ENCODE results near the gene F13A1. TPM values are rescaled to one million over a fixed set of nuclear protein-coding genes. Genes with fewer than 3 reads are reported as not detected.

Gene F13A1
- total and polyA plus RNA-seq, 2 experiments from 2014 or later: not detected

- Histone ChIP-seq H2AFZ (no peak overlapping the region), H3K79me2 (ENCODE audit: insufficient read depth) (no peaks in the 10 kb centered on the region), H4K20me1 (ENCODE audit: insufficient read depth) (no peaks in the 10 kb centered on the region), H3K27ac (no peak overlapping the region), H3K9ac (no peak overlapping the region), H3K36me3 (ENCODE audit: low read depth) (no peaks in the 10 kb centered on the region), H3K4me1 (ENCODE audit: insufficient read depth) (no peaks in the 10 kb centered on the region), H3K4me3 (no peak overlapping the region), H3K27me3 (replicated peaks; ENCODE audit: insufficient read depth) (no peaks in the 10 kb centered on the region), H3K4me2 (ENCODE audit: unreplicated experiment) (no peak overlapping the region), H3K9me3 (ENCODE audit: low read depth) (no peaks in the 10 kb centered on the region), H3F3A (ENCODE audit: insufficient read depth) (no peaks in the 10 kb centered on the region), H3K9me2 (ENCODE audit: insufficient read depth) (no peaks in the 10 kb centered on the region)
- TF ChIP-seq EZH2phosphoT487 (IDR thresholded peaks at IDR 0.05; ENCODE audit: insufficient read depth, low read depth) (no peak), EZH2 (IDR thresholded peaks at IDR 0.05; ENCODE audit: insufficient read depth, poor library complexity, severe bottlenecking) (no peak)
- DNase-seq: no peak
- in situ Hi-C loops (cut with MboI): no loop called here
- WGBS, 2 experiments (ENCODE audit: low coverage in 1 of 2, low lambda C conversion rate in 2 of 2, missing lambda C conversion rate in 2 of 2): 62 to 79% methylated on average over 4 of the region's 4 CpGs
Observed at GRCh38 chr6:6365242-6365641, 44.8 kb upstream of the F13A1 start.

GRCh38 chr6:6362056-6362840 lies 41.8 kb upstream of the F13A1 start:
- no peak for DNase-seq
- in situ Hi-C loops (cut with MboI): no loop called here

GRCh38 chr6:6357530-6357929 lies 37.1 kb upstream of the F13A1 start:
- no peaks in the 10 kb centered on the region for H3K36me3 ChIP-seq (ENCODE audit: low read depth)
- H3K9me3 ChIP-seq (ENCODE audit: low read depth): no peaks in the 10 kb centered on the region
- no peak overlapping the region for H3K4me2 ChIP-seq (ENCODE audit: unreplicated experiment)
- 10 to 11% methylated on average over 3 of the region's 3 CpGs for WGBS, 2 experiments (ENCODE audit: low coverage in 1 of 2, low lambda C conversion rate in 2 of 2, missing lambda C conversion rate in 2 of 2)
- DNase-seq: no peak
- H3K27me3 ChIP-seq (replicated peaks; ENCODE audit: insufficient read depth): no peaks in the 10 kb centered on the region
- no peak overlapping the region for H2AFZ ChIP-seq
- H3K79me2 ChIP-seq (ENCODE audit: insufficient read depth): no peaks in the 10 kb centered on the region
- H4K20me1 ChIP-seq (ENCODE audit: insufficient read depth): no peaks in the 10 kb centered on the region
- H3K4me1 ChIP-seq (ENCODE audit: insufficient read depth): no peaks in the 10 kb centered on the region
- in situ Hi-C loops (cut with MboI): no loop called here
- H3K9me2 ChIP-seq (ENCODE audit: insufficient read depth): no peaks in the 10 kb centered on the region
- no peak overlapping the region for H3K9ac ChIP-seq
- H3K4me3 ChIP-seq: no peak overlapping the region
- no peak for TF ChIP-seq EZH2 (IDR thresholded peaks at IDR 0.05; ENCODE audit: insufficient read depth, poor library complexity, severe bottlenecking)
- TF ChIP-seq EZH2phosphoT487 (IDR thresholded peaks at IDR 0.05; ENCODE audit: insufficient read depth, low read depth): no peak
- H3K27ac ChIP-seq: no peak overlapping the region
- H3F3A ChIP-seq (ENCODE audit: insufficient read depth): no peaks in the 10 kb centered on the region

More at GRCh38 chr6:6362056-6362840, 41.8 kb upstream of the F13A1 start:
- Histone ChIP-seq H3K36me3 (ENCODE audit: low read depth) (no peaks in the 10 kb centered on the region), H3F3A (ENCODE audit: insufficient read depth) (no peaks in the 10 kb centered on the region), H3K9me2 (ENCODE audit: insufficient read depth) (no peaks in the 10 kb centered on the region), H3K9me3 (ENCODE audit: low read depth) (no peaks in the 10 kb centered on the region), H4K20me1 (ENCODE audit: insufficient read depth) (no peaks in the 10 kb centered on the region), H3K79me2 (ENCODE audit: insufficient read depth) (no peaks in the 10 kb centered on the region), H2AFZ (no peak overlapping the region), H3K4me3 (no peak overlapping the region), H3K4me2 (ENCODE audit: unreplicated experiment) (no peak overlapping the region), H3K9ac (no peak overlapping the region), H3K27ac (no peak overlapping the region), H3K4me1 (ENCODE audit: insufficient read depth) (no peaks in the 10 kb centered on the region), H3K27me3 (replicated peaks; ENCODE audit: insufficient read depth) (no peaks in the 10 kb centered on the region)
- WGBS, 2 experiments (ENCODE audit: low coverage in 1 of 2, low lambda C conversion rate in 2 of 2, missing lambda C conversion rate in 2 of 2): 18 to 19% methylated on average over 5 of the region's 5 CpGs
- TF ChIP-seq EZH2phosphoT487 (IDR thresholded peaks at IDR 0.05; ENCODE audit: insufficient read depth, low read depth) (no peak), EZH2 (IDR thresholded peaks at IDR 0.05; ENCODE audit: insufficient read depth, poor library complexity, severe bottlenecking) (no peak)

GRCh38 chr6:6357032-6357431 lies 36.6 kb upstream of the F13A1 start:
- H3K27ac ChIP-seq: no peak overlapping the region
- H3K9ac ChIP-seq: no peak overlapping the region
- no peak overlapping the region for H2AFZ ChIP-seq
- H3K79me2 ChIP-seq (ENCODE audit: insufficient read depth): no peaks in the 10 kb centered on the region
- no peak overlapping the region for H3K4me2 ChIP-seq (ENCODE audit: unreplicated experiment)
- H4K20me1 ChIP-seq (ENCODE audit: insufficient read depth): no peaks in the 10 kb centered on the region
- no peaks in the 10 kb centered on the region for H3K9me3 ChIP-seq (ENCODE audit: low read depth)
- no peaks in the 10 kb centered on the region for H3K9me2 ChIP-seq (ENCODE audit: insufficient read depth)
- no peaks in the 10 kb centered on the region for H3F3A ChIP-seq (ENCODE audit: insufficient read depth)
- DNase-seq: no peak
- no peaks in the 10 kb centered on the region for H3K27me3 ChIP-seq (replicated peaks; ENCODE audit: insufficient read depth)
- in situ Hi-C loops (cut with MboI): no loop called here
- no peaks in the 10 kb centered on the region for H3K4me1 ChIP-seq (ENCODE audit: insufficient read depth)
- TF ChIP-seq EZH2 (IDR thresholded peaks at IDR 0.05; ENCODE audit: insufficient read depth, poor library complexity, severe bottlenecking) (no peak), EZH2phosphoT487 (IDR thresholded peaks at IDR 0.05; ENCODE audit: insufficient read depth, low read depth) (no peak)
- H3K4me3 ChIP-seq: no peak overlapping the region
- no peaks in the 10 kb centered on the region for H3K36me3 ChIP-seq (ENCODE audit: low read depth)
- WGBS, 2 experiments (ENCODE audit: low coverage in 1 of 2, low lambda C conversion rate in 2 of 2, missing lambda C conversion rate in 2 of 2): 16 to 20% methylated on average over 6 of the region's 6 CpGs
